ENCODE measurements around the gene CRELD2.

DNA sequence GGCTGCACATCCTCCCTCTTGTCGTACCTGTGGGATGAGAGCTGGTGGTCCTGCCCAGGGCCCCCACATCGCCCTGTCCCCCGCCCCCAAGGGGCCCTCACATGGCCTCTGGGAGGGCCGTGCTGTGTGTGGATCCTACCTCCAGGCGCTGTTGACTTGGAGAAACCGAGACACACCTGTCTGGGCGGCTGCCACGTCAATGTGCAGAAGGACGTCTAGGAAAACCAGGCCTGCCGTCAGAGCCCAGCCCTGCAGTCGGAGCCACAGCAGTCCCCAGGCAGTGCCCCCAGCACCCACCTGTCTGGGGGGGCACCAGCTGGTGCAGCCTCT, 14.4 kb upstream of the CRELD2 start:
- TF ChIP-seq, protein P1, sequence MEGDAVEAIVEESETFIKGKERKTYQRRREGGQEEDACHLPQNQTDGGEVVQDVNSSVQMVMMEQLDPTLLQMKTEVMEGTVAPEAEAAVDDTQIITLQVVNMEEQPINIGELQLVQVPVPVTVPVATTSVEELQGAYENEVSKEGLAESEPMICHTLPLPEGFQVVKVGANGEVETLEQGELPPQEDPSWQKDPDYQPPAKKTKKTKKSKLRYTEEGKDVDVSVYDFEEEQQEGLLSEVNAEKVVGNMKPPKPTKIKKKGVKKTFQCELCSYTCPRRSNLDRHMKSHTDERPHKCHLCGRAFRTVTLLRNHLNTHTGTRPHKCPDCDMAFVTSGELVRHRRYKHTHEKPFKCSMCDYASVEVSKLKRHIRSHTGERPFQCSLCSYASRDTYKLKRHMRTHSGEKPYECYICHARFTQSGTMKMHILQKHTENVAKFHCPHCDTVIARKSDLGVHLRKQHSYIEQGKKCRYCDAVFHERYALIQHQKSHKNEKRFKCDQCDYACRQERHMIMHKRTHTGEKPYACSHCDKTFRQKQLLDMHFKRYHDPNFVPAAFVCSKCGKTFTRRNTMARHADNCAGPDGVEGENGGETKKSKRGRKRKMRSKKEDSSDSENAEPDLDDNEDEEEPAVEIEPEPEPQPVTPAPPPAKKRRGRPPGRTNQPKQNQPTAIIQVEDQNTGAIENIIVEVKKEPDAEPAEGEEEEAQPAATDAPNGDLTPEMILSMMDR (tag by site-specific recombination; IDR thresholded peaks at IDR 0.05) = no peak
- TF ChIP-seq FEZF1 (tag by site-specific recombination; IDR thresholded peaks at IDR 0.05) (no peak), GFI1B (tag by site-specific recombination; IDR thresholded peaks at IDR 0.05) (no peak), ZNF707 (tag by site-specific recombination; IDR thresholded peaks at IDR 0.05) (no peak), SCRT1 (tag by site-specific recombination; IDR thresholded peaks at IDR 0.05; ENCODE audit: borderline replicate concordance) (no peak), KLF16 (tag by site-specific recombination; IDR thresholded peaks at IDR 0.05) (no peak), ZFP37 (tag by site-specific recombination; IDR thresholded peaks at IDR 0.05) (no peak), ZNF530 (tag by site-specific recombination; IDR thresholded peaks at IDR 0.05; ENCODE audit: low read depth) (no peak)
- TF ChIP-seq, protein P2, sequence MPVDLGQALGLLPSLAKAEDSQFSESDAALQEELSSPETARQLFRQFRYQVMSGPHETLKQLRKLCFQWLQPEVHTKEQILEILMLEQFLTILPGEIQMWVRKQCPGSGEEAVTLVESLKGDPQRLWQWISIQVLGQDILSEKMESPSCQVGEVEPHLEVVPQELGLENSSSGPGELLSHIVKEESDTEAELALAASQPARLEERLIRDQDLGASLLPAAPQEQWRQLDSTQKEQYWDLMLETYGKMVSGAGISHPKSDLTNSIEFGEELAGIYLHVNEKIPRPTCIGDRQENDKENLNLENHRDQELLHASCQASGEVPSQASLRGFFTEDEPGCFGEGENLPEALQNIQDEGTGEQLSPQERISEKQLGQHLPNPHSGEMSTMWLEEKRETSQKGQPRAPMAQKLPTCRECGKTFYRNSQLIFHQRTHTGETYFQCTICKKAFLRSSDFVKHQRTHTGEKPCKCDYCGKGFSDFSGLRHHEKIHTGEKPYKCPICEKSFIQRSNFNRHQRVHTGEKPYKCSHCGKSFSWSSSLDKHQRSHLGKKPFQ (tag by site-specific recombination; IDR thresholded peaks at IDR 0.05) = no peak

Data from HEK293 (cell line).